HG02642 (cell line): Measurements from ENCODE around the gene ROBO1.
A peak's percentile ranks its signal among the peaks of the same experiment; 100 is the strongest.

ENCODE experiments used
- ATAC-seq: cut with Tn5 transposase; IDR thresholded peaks from one replicate; pipeline ENCODE4 v1.9.1; 2021; ENCODE audit warnings: mild to moderate bottlenecking; ENCODE audit not compliant: unreplicated experiment, poor library complexity

Gene ROBO1

DNA sequence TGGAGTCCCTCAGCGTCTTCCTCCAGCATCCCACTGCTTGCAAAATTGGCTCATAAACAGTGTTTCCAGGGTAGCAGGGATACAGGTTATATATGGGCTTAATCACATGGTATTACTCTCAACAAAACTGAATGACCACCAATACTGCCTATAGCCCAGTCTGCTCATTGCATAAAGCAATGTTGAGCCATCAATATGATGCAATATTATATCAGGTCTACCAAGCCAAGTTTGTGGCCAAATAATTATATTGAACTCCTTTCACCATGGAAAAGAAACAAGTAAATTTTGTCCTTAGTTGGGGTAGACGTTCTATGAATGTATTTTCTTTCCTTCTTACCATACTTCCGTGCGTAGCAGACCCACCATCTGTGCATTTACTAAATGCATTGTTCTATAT lies 652.3 kb downstream of the ROBO1 start:
- no peak for ATAC-seq

DNA sequence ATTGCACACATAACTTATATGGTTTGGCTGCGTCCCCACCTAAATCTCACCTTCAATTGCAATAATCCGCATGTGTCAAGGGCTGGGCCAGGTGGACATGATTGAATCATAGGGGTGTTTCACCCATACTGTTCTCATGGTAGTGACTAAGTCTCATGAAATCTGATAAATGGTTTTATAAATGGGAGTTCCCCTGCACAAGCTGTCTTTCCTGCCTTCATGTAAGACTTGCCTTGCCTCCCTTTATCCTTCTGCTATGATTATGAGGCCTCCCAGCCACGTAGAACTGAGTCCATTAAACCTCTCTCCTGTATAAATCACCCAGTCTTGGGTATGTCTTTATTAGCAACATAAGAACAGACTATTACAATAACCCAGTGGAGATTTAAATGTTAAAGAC lies 653.9 kb downstream of the ROBO1 start:
- ATAC-seq, result no peak

DNA sequence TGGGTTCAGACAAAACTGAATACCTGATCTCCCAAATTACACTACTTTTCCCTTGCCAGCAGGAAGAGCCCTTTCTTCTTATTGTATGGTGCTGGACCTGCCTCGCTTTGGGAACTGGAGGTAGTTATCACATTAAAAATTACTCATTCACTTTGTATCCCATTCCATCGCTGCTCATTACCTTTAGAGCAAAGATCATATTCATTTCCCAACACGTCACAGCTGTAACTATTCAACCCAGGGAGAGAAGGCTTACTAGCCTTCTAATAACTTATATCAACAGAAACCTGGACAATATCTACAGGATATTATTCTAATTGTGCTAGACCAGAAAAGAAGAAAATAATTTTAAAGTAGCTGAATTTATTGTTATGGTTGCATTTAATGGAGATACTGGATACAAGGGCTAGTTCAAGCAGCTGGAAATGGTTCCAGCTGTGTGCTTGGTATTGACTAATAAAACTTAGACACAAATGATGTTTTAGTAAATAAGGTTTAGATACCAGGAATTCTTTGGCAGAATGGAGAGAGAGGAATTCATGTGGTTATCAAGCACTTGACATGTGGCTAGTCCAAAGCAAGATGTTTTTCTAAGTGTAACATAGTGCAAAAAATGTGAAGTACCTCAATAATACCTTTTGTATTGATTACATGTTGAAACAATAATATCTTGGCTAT lies 656.3 kb downstream of the ROBO1 start:
- no peak for ATAC-seq

DNA sequence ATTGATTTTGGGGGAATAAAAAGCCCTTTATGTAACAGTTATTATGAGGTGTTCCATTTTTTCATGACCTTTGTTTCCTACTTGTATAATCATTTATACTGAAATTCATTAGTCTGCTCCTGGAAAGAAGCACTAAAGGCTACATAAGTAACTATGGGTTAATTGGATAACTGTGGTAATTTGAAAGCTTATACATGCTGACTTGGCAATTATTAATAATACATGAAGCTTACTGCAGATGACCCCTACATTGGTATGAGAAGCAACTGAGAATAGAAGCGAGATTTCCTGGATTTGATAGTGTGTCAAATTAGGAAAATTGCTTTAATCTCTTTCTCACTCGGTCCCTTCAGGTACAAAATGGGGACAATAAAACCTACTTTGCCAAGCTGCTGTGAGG lies 658.0 kb downstream of the ROBO1 start:
- ATAC-seq, result no peak

DNA sequence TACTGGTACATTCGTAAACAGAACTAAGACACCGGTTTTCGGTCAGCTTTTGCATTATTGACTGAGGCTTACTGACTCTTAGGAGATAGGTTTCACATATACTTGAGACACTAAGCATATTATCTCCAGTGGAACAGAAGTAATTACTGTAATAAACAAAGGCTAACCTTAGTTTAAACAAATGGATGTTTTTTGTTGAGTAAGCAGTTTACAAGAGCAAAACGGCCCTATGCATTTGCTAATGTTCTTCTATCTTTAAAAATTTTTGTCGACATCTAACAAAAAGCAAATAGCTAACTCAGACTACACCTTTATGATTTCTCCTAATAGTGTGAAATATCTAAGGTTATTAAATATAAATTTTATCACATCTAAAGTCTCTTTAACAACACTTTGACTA lies 664.5 kb downstream of the ROBO1 start:
- no peak for ATAC-seq

DNA sequence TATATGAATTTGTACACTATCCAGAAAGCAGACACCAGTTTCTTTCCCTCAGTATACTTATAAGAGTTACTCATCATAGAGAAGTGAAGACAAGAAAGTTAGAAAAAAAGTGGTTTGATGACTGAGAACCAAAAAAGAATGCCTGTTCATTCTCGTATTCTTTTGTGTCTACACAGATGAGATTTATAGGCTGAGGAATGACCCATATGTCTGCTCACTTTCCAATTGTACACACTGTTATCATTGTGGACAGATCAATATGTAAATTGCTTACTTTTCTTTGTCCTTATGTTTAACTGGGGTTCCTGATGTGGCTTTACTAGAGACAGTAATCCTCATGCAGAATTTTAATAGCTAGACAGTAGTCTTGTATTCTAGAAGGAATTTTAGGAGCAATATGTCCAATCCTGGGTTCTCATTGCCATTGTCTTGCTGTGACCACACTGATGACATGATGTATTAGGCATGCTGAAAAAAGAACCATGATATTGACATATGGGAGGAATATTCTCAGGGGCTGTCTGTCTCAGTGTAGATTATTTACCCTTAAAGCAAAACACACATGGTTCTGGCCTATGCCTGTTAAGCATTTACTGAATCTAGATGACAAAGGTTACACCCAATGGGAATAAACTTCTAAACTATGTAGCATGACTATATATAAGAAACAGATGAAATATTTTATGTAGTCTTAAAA lies 669.7 kb downstream of the ROBO1 start:
- ATAC-seq, result no peak

DNA sequence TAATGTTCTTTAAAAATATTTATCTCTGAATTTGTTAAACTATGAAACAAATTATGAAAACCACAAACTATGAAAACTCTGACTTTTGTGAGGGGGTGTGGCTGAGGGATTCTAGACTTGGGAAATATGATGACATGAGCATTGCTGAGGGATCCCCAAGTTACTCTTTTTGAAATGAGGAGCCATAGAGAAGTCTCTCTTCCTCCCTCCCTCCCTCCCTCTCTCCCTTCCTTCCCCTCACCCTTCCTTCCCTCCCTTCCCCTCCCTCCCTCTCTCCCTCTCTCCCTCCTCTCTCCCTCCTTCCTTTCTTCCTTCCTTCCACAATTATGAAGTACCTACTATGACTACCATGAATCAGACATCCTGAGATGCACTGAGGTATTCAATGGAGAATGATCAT lies 673.1 kb downstream of the ROBO1 start:
- no peak for ATAC-seq

DNA sequence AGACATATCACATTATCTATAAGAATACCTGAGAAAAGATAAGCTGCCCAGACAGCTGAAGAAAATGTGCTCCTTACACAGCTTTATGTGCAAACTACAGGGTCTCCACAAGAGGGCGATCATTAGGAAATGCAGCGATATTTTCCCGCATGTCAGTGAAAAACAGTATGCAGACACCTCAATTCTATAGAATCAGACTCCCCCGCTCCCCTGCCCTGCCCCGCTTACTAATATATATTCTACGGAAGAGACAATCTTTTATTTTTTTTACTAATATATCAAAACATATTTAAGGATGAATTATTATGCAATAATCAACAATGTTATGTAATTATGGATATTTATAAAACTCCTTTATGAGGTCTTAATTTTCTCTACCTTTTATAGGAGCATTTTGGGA lies 681.3 kb downstream of the ROBO1 start:
- peak; percentile 97 for ATAC-seq

DNA sequence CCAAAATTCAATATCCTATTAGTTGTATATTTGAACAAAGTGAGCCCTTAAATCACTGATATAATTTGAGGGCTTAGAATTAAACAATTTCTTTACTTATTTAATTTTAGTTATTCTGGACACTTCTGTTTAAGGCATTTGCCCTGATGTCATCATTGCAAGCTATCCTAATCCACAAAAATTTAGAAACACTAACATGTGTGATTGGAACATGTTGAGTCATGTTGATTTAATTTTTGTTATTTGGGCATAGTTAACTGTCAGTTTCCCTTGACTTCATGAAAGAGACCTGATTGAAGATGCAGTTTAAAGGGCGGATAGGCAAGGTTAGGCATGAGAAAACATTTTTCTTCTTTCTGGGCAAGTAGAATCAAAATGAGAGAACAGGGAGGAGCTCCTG lies 682.6 kb downstream of the ROBO1 start:
- no peak for ATAC-seq

DNA sequence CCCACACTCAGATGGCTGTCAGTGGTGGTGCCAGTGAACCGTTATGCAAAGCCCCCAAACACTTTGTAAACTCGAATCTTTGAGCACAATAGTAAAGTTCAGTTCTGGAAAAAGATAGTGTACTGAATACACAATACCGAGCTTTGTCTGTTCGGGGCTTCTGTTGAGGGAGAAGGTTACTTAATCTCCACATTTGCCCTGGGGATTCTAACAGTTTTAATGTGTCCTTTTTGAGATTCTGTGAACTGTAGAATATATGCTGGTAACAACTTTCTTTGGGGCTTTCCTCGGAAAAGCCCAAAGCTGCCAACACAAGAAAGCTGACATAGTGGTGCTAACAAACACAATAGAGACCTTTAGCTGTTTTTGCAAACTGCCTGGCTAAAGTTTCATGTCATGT lies 686.5 kb downstream of the ROBO1 start:
- ATAC-seq, result no peak

DNA sequence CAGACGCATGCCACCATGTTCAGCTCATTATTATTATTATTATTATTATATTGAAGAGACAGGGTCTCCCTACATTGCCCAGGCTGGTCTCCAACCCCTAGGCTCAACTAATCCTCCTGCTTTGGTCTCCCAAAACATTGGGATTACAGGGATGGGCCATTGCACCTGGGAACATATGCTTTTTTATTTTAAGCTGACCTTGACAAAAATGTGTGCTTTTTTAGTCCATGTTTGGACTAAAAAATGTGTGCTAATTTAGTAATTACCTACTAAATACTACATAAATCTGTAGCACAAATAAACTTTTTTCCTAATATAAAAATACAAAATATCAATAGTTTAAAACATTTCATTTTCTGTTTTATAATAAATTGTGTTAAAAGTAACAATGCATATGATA lies 693.2 kb downstream of the ROBO1 start:
- no peak for ATAC-seq

DNA sequence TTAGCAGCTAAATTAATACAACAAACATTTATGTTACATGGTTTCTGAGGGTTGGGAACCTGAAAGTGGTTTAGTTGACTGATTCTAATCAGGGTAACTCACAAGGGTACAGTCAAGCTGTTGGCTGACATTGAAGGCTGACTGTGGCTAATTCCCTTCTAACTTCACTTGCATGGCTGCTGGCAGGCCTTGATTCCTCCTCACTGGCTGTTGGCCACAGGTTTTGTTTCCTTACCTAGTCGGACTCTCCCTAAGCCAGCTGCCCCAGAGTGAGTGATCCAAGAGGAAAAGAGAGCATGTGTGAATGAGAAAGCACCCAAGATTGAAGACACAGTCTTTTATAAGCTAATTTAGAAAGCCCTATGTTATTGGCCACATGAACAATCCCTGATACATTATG lies 700.1 kb downstream of the ROBO1 start:
- no peak for ATAC-seq

DNA sequence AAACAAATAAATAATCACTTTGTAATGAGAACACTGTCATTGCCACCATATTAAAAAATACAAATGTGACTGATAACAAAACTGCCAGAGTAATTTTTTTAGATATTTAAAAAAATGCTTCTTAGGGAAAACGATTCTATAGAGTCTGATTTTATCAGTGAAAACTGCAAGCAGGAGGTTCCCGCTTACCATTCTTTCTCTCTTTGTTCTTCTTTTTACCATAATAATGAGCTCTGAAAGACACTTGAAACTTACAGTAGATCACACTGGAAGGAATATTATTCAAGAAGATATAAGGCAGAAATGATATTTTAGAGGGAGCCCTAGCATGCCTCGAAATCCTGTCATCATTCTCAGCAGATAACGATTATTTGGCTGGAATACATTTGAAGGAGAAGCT lies 701.3 kb downstream of the ROBO1 start:
- ATAC-seq, result no peak

DNA sequence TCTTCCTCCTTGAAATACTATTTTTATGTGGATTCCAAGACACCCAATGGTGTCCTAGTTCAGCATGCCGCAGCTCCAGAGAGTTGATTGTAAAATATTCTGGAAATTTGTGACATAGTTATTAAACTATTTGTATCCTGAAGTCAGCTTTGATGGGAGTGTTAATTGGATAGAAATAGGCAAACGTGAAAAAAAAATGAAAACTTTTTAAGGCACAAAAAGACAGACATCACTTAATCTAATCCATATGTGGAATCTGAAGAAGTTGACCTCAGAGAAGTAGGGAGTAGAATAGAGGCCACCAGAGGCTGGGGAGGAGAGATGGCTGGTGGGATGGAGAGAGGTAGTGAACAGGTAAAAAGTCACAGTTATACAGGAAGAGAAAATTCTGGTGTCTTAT lies 704.2 kb downstream of the ROBO1 start:
- no peak for ATAC-seq

DNA sequence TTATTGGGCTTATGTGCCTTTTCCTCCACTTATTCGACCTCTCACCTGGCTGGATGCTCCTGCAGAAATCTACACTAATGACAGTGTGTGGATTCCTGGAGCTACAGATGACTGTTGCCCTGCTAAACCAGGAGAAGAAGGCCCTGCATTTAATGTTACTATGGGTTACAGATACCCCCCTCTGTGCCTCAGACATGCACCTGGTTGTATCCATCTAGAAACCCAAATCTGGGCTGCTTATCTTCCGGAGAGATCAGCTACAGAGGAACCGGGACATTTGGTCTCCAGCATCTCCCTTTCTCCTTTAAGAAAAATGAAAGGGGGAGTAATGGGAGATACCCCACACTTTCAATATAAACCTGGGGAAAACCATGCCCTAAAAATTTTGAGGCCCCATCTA lies 710.0 kb downstream of the ROBO1 start:
- no peak for ATAC-seq

DNA sequence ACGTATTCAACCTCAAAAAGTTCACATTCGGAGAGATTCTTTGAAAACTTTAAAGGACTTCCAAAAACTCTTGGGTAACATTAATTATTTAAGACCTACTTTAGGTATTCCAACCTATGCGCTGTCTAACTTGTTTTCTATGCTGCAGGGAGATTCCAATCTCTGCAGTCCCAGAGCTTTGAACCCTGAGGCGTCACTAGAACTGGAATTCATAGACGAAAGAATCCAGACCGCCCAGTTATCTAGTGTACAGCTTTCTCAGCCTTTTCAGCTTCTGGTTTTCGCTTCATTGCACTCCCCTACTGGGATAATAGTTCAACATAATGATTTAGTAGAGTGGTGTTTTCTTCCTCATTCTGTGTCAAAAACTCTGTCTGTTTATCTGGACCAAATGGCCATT lies 711.3 kb downstream of the ROBO1 start:
- no peak for ATAC-seq

DNA sequence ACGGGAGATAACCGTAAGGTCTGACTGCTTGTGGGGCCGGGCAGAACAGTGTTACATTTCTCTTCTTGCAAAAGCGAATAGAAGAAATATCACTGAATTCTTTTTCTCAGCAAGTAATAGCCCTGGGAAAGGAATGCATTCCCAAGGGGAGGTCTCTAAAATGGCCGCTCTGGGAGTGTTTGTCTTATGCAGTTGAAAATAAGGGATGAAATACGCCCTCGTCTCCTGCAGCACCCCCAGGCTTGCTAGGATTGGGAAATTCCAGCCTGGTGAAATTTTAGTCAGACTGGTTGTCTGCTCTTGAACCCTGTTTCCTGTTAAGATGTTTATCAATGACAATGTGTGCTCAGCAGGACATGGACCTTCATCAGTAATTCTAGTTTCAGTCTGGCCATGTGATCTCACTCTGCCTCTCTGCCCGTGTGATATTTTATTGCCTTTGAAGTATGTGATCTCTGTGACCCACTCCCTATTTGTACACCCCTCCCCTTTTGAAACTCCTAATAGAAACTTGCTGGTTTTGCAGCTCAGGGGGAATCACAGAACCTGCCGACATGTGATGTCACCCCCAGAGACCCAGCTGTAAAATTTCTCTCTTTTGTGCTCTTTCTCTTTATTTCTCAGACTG lies 715.6 kb downstream of the ROBO1 start:
- no peak for ATAC-seq

DNA sequence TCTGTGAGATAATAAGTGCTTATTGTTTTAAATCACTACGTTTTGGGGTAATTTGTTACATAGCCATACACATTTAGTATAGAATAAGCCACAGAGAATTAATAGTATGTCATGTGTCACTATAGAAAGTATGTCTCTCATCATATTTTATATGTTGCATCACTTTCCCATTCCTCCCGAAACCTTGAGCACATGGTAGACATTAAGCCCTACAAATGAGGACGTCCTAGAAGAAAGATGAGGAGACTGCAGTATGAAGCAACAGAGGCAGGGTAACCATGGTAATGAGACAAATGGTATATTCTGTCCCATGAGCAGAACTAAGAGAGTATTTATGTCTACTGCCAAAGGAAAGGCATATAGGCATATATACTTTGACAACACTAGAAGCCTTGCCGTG lies 720.2 kb downstream of the ROBO1 start:
- ATAC-seq, result no peak

DNA sequence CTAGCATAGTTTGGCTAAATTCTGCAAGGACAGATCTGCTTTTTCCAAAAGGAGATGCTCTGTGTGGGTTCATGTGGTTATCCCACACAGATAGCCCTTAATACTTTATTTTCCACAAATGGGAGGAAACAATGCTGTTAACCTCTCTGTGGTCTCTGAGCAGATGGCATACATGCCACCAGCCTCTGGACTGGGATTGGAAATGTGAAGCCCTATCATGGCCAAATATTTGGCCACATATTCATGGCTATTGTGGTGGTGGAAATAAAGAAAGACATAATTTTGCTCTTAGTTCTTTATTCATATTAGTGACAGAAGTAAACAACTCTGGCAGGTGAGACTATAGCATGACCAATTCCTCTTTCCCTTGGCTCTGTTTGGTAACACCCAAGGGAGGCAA lies 726.2 kb downstream of the ROBO1 start:
- ATAC-seq, result no peak

DNA sequence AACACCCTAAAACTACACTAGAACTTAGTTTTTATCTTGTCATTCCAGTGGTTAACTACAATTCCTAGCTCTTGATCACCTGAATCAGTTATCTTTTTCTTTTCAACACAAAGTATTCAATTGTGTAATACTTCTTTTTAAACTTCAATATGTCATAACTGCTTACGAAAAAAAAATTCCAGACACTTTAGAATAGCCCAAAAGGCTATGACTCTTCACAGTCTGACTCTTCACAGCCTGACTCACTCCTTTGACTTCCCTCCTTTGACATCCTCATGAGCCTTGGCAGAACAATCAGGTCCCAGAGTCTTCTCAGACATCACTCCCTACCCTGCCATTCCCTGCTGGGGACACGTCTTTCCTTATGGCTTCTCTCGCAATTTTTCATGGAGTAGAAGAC lies 727.1 kb downstream of the ROBO1 start:
- ATAC-seq, result no peak

DNA sequence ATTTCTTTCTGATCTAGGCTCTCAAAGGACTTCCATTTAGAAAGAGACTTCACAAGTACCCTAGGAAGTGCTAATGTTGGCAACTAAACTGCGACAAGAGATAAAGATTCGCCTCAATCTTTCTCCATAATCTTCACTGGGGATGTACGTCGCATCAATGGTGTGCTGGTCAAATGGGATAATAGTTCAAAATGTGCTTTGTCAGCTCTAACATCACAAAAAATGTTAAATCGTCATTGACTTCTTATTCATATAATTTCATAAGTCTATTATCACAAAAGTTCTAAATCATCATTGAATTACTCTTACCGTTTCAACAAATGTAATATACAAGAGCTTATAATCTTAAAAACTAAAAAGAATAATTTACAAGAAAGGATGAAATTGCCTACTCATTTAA lies 727.7 kb downstream of the ROBO1 start:
- no peak for ATAC-seq

DNA sequence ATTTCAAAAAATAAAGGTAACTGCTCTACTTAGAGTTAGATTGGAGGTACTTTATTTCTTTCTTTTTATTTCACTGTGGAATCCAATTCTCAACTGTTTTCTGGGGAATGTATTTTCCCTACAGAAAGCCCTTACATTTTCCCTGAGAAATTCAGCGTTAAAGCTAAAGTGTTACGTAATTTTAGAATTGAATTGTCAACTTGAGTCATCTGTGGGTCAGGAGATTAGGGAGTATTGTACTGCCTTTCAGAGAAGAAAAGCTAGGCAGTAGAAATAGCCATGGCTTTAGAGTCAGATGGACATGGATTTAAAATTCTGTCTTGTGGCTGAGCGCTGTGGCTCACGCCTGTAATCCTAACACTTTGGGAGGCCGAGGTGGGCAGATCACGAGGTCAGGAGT lies 728.6 kb downstream of the ROBO1 start:
- ATAC-seq, result no peak
